CD14-positive monocyte (primary cell): Measurements from ENCODE around the gene SORBS1. TPM values are rescaled to one million over a fixed set of nuclear protein-coding genes. Genes with fewer than 3 reads are reported as not detected.

ENCODE experiments used
- DNase-seq, 3 donors: peaks; one replicate each; pipeline ENCODE4 v3.0.0-alpha.2; 2011 to 2022
- H2AFZ ChIP-seq: 2 replicates; pipeline ENCODE4 v1.6.0; 2012; ENCODE audit warnings: mild to moderate bottlenecking, low read depth, low read length, inconsistent platforms; ENCODE audit not compliant: insufficient read depth, poor library complexity, severe bottlenecking
- H3K27ac ChIP-seq, 2 donors: 1 replicate in 1 of 2; 2 replicates in 1 of 2; pipeline ENCODE4 v1.5.1; 2012 to 2013; ENCODE audit warnings: low read length in 2 of 2, control low read depth in 1 of 2, inconsistent platforms in 1 of 2, low read depth in 1 of 2, mild to moderate bottlenecking in 1 of 2
- H3K27me3 ChIP-seq, 2 donors: one replicate each; pipeline versions ENCODE4 v1.6.0 to v1.6.1; 2011 to 2013; ENCODE audit warnings: low read length in 2 of 2; ENCODE audit not compliant: control insufficient read depth in 2 of 2, insufficient read depth in 2 of 2
- H3K36me3 ChIP-seq, 2 donors: replicated peaks in 1 of 2; 1 replicate in 1 of 2; 2 replicates in 1 of 2; pipeline versions ENCODE4 v1.5.1 to v1.6.1; 2012 to 2013; ENCODE audit warnings: low read length in 2 of 2, control low read depth in 1 of 2, inconsistent platforms in 1 of 2, mild to moderate bottlenecking in 1 of 2; ENCODE audit not compliant: insufficient read depth in 2 of 2, control insufficient read depth in 1 of 2
- H3K4me1 ChIP-seq, 2 donors: 1 replicate in 1 of 2; 2 replicates in 1 of 2; pipeline versions ENCODE4 v1.5.1 to v1.6.1; 2012 to 2013; ENCODE audit warnings: low read length in 2 of 2, control low read depth in 1 of 2, inconsistent platforms in 1 of 2, mild to moderate bottlenecking in 1 of 2, moderate library complexity in 1 of 2; ENCODE audit not compliant: insufficient read depth in 2 of 2, control insufficient read depth in 1 of 2
- H3K4me2 ChIP-seq: replicated peaks from 2 replicates; pipeline ENCODE3; 2012; ENCODE audit warnings: low read length, moderate library complexity, mild to moderate bottlenecking; ENCODE audit not compliant: poor library complexity, severe bottlenecking; ENCODE audit errors: extremely low read depth
- H3K4me3 ChIP-seq, 3 experiments: fragments of 200-600 bp in 1 of 3; sonication (generic) in 1 of 3; replicated peaks in 1 of 3; 1 replicate in 2 of 3; 2 replicates in 1 of 3; pipeline ENCODE4 v1.5.1; 2011 to 2013; ENCODE audit warnings: low read length in 3 of 3, mild to moderate bottlenecking in 3 of 3, control low read depth in 2 of 3, low read depth in 2 of 3, inconsistent platforms in 1 of 3, moderate library complexity in 1 of 3
- H3K79me2 ChIP-seq: 2 replicates; pipeline ENCODE4 v1.6.0; 2012; ENCODE audit warnings: mild to moderate bottlenecking, control low read depth, inconsistent platforms, low read length, moderate library complexity; ENCODE audit not compliant: insufficient read depth
- H3K9ac ChIP-seq: 2 replicates; pipeline ENCODE4 v1.6.0; 2017; ENCODE audit warnings: low read length, mild to moderate bottlenecking; ENCODE audit not compliant: insufficient read depth, poor library complexity, severe bottlenecking
- H3K9me3 ChIP-seq, 2 donors: replicated peaks in 1 of 2; 1 replicate in 1 of 2; 2 replicates in 1 of 2; pipeline versions ENCODE4 v1.5.1 to v1.6.1; 2012 to 2013; ENCODE audit warnings: low read length in 2 of 2, control low read depth in 1 of 2; ENCODE audit not compliant: control insufficient read depth in 1 of 2, insufficient read depth in 1 of 2
- H4K20me1 ChIP-seq: 2 replicates; pipeline ENCODE4 v1.6.0; 2012; ENCODE audit warnings: mild to moderate bottlenecking, low read length, control low read depth, moderate library complexity; ENCODE audit not compliant: insufficient read depth
- H3K27ac Mint-ChIP-seq, 7 donors: one replicate each; pipeline ENCODE4 v1.8.0; 2020; ENCODE audit warnings: mild to moderate bottlenecking in 7 of 7, mixed read lengths in 7 of 7, moderate library complexity in 6 of 7, inconsistent platforms in 2 of 7
- H3K27me3 Mint-ChIP-seq, 3 donors: one replicate each; pipeline ENCODE4 v1.8.0; 2021 to 2022; ENCODE audit warnings: low read depth in 3 of 3, mild to moderate bottlenecking in 3 of 3, mixed read lengths in 3 of 3, moderate library complexity in 3 of 3, inconsistent platforms in 1 of 3
- H3K36me3 Mint-ChIP-seq, 2 donors: one replicate each; pipeline ENCODE4 v1.8.0; 2020; ENCODE audit warnings: mixed read lengths in 2 of 2, inconsistent platforms in 1 of 2, mild to moderate bottlenecking in 1 of 2
- H3K4me1 Mint-ChIP-seq: one replicate; pipeline ENCODE4 v1.8.0; 2020; ENCODE audit warnings: mild to moderate bottlenecking, mixed read lengths
- H3K4me3 Mint-ChIP-seq, 2 donors: one replicate each; pipeline ENCODE4 v1.8.0; 2020; ENCODE audit warnings: mild to moderate bottlenecking in 2 of 2, mixed read lengths in 2 of 2, moderate library complexity in 1 of 2
- H3K9me3 Mint-ChIP-seq, 7 donors: one replicate each; pipeline ENCODE4 v1.8.0; 2020 to 2022; ENCODE audit warnings: mixed read lengths in 7 of 7, mild to moderate bottlenecking in 6 of 7, moderate library complexity in 6 of 7, inconsistent platforms in 2 of 7
- WGBS: methylation state at CpG from one replicate; pipeline ENCODE4 v1.1.5; 2013; ENCODE audit warnings: missing lambda C conversion rate; ENCODE audit not compliant: insufficient coverage; 5-methylcytosine and 5-hydroxymethylcytosine counted together
- intact Hi-C, 2 donors: fragments of 100-400 bp; cut with micrococcal nuclease; formaldehyde crosslinking; loops; one replicate each; pipeline versions ENCODE4 v1.15.0 to v1.15.1; 2023
- polyA plus RNA-seq, 3 donors: library from polyadenylated mRNA; depleted of rRNA in 1 of 3; unstranded in 2 of 3; stranded (reverse) in 1 of 3; fragments of 300-500 nt in 2 of 3; fragments of >200 nt in 1 of 3; fragmentation: Illumina TruSeq in 2 of 3; gene quantifications; 1 replicate in 2 of 3; 2 replicates in 1 of 3; pipeline ENCODE4 v1.2.3, GENCODE V29; 2012 to 2021
- TF ChIP-seq, protein P1 (sequence below): fragments of 200-600 bp; IDR thresholded peaks from one replicate; pipeline ENCODE4 v1.8.0; 2022; ENCODE audit warnings: antibody characterized with exemption, mild to moderate bottlenecking

Gene SORBS1
- polyA plus RNA-seq, 3 donors, result 0.08 to 0.15 TPM; not detected in 1

- no peaks in the 10 kb centered on the region for H3K79me2 ChIP-seq
- H3K9me3 Mint-ChIP-seq, result no peaks in the 10 kb centered on the region
- no peaks in the 10 kb centered on the region for H3K27me3 ChIP-seq
- WGBS, result 20% methylated on average over 1 of the region's 1 CpG
- H3K4me3 ChIP-seq, result no peak overlapping the region
- H3K27ac Mint-ChIP-seq, result no peak overlapping the region
- TF ChIP-seq, protein P1, sequence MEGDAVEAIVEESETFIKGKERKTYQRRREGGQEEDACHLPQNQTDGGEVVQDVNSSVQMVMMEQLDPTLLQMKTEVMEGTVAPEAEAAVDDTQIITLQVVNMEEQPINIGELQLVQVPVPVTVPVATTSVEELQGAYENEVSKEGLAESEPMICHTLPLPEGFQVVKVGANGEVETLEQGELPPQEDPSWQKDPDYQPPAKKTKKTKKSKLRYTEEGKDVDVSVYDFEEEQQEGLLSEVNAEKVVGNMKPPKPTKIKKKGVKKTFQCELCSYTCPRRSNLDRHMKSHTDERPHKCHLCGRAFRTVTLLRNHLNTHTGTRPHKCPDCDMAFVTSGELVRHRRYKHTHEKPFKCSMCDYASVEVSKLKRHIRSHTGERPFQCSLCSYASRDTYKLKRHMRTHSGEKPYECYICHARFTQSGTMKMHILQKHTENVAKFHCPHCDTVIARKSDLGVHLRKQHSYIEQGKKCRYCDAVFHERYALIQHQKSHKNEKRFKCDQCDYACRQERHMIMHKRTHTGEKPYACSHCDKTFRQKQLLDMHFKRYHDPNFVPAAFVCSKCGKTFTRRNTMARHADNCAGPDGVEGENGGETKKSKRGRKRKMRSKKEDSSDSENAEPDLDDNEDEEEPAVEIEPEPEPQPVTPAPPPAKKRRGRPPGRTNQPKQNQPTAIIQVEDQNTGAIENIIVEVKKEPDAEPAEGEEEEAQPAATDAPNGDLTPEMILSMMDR, result no peak
- H3K36me3 ChIP-seq, result no peaks in the 10 kb centered on the region
- no peak overlapping the region for H2AFZ ChIP-seq
- H4K20me1 ChIP-seq, result no peaks in the 10 kb centered on the region
- H3K27ac ChIP-seq, result no peak overlapping the region
- no peaks in the 10 kb centered on the region for H3K4me1 ChIP-seq
- intact Hi-C loops, result no loop called here
- no peak overlapping the region for H3K4me3 Mint-ChIP-seq
- no peaks in the 10 kb centered on the region for H3K36me3 Mint-ChIP-seq
- H3K9ac ChIP-seq, result no peak overlapping the region
- no peak for DNase-seq
- peaks cover 1 to 9% (median 8%) of the 10 kb centered on the region in 3 donors for H3K27me3 Mint-ChIP-seq
- no peak overlapping the region for H3K4me2 ChIP-seq
- no peaks in the 10 kb centered on the region for H3K9me3 ChIP-seq
- peaks cover 19% of the 10 kb centered on the region for H3K4me1 Mint-ChIP-seq
Observed at GRCh38 chr10:95309958-95310357, 251.2 kb downstream of the SORBS1 start.

DNA sequence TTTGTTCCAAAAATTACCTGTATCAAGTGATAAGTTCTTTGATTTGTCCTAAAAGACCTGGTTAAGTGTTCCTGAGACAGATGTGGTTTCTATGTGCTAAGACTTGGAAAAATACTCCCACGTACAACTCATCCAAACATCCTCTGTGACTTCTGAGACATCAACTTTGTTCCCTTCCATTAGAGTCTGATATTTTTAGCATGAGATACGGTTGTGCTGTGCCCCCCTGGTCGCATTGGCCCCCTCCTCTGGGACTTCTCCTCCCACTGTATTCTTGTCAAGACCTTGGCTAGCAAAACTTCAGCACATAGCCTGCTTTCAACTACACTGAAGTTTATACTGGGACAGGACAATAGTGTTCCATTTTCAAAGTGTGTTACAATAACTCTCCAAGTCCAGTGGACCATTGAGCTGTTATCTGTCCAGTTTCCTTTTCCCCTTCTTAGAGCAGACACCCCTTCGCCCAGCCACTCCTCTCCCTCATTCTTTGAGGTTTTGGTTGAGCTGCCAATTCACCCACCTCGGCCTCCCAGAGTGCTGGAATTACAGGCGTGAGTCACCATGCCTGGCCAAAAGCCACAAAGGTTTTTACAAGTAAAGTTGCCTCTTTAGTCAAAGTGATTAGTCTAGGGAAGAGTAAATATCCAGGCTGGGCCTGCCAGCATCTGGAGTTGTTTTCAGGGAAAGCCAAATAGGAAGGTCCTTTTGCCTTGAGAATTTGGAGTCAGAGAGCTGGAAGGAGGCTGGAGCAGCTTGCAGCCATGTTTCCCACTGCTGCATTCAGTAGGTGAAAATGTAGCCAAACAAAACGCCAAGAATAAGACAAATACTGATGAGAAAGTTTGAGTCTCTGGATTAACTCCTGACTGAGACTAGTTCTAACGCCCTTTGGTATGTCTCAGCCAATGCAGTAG is 252.5 kb downstream of the SORBS1 start:
- TF ChIP-seq, protein P1, result no peak
- H2AFZ ChIP-seq, result no peak overlapping the region
- intact Hi-C loops, result no loop called here

More for the DNA sequence above, 252.5 kb downstream of the SORBS1 start:
- DNase-seq, result no peak
- H3K4me1 ChIP-seq, result no peaks in the 10 kb centered on the region
- H3K79me2 ChIP-seq, result no peaks in the 10 kb centered on the region
- Mint-ChIP-seq H3K27ac (no peak overlapping the region), H3K9me3 (no peaks in the 10 kb centered on the region), H3K36me3 (no peaks in the 10 kb centered on the region), H3K27me3 (peaks cover 1 to 9% (median 6%) of the 10 kb centered on the region in 3 donors), H3K4me3 (no peak overlapping the region), H3K4me1 (peaks cover 19% of the 10 kb centered on the region)
- H3K9me3 ChIP-seq, result no peaks in the 10 kb centered on the region
- no peaks in the 10 kb centered on the region for H4K20me1 ChIP-seq
- no peak overlapping the region for H3K27ac ChIP-seq
- WGBS, result 78% methylated on average over 6 of the region's 8 CpGs
- H3K4me3 ChIP-seq, result no peak overlapping the region
- no peaks in the 10 kb centered on the region for H3K36me3 ChIP-seq
- no peak overlapping the region for H3K9ac ChIP-seq
- no peak overlapping the region for H3K4me2 ChIP-seq
- no peaks in the 10 kb centered on the region for H3K27me3 ChIP-seq
